Kidney (tissue), 14 donors: ENCODE results near the gene SHROOM1. TPM values are rescaled to one million over a fixed set of nuclear protein-coding genes. Genes with fewer than 3 reads are reported as not detected.

Source experiments
- DNase-seq, 5 donors: peaks; one replicate each; pipeline ENCODE4 v3.0.0-alpha.2; 2013 to 2020
- FAIRE-seq: peaks from 2 replicates; lab custom pipeline; 2012; peaks lifted over from hg19 to GRCh38; lab: Jason Lieb, UNC
- H3K27ac ChIP-seq, 2 donors: one replicate each; pipeline ENCODE4 v1.7.0; 2013; ENCODE audit warnings: low read depth in 2 of 2, low read length in 2 of 2, inconsistent platforms in 1 of 2
- H3K27me3 ChIP-seq: one replicate; pipeline ENCODE4 v1.7.1; 2013; ENCODE audit warnings: low read length, inconsistent platforms; ENCODE audit not compliant: control insufficient read depth, insufficient read depth
- H3K36me3 ChIP-seq, 3 donors: one replicate each; pipeline versions ENCODE4 v1.7.0 to v1.7.1; 2013; ENCODE audit warnings: low read length in 3 of 3, control low read depth in 1 of 3, inconsistent platforms in 1 of 3; ENCODE audit not compliant: insufficient read depth in 3 of 3, control insufficient read depth in 2 of 3
- H3K4me1 ChIP-seq, 3 donors: one replicate each; pipeline versions ENCODE4 v1.7.0 to v1.7.1; 2013; ENCODE audit warnings: low read length in 3 of 3, inconsistent platforms in 1 of 3, low read depth in 1 of 3; ENCODE audit not compliant: control insufficient read depth in 2 of 3, insufficient read depth in 2 of 3
- H3K4me3 ChIP-seq, 3 donors: one replicate each; pipeline versions ENCODE4 v1.7.0 to v1.8.1; 2013; ENCODE audit warnings: low read length in 3 of 3, control low read depth in 1 of 3, inconsistent platforms in 1 of 3
- H3K9ac ChIP-seq, 3 donors: one replicate each; pipeline versions ENCODE4 v1.7.0 to v1.7.1; 2013; ENCODE audit warnings: low read length in 3 of 3, control low read depth in 1 of 3, inconsistent platforms in 1 of 3
- H3K9me3 ChIP-seq, 3 donors: one replicate each; pipeline versions ENCODE4 v1.7.0 to v1.7.1; 2013; ENCODE audit warnings: low read length in 3 of 3, control low read depth in 1 of 3, inconsistent platforms in 1 of 3; ENCODE audit not compliant: control insufficient read depth in 2 of 3, insufficient read depth in 1 of 3
- CTCF ChIP-seq: IDR thresholded peaks from 3 replicates; pipeline ENCODE4 v1.5.1; 2012; ENCODE audit warnings: mild to moderate bottlenecking, moderate library complexity, borderline replicate concordance; ENCODE audit not compliant: insufficient read depth; ENCODE audit errors: extremely low read depth
- intact Hi-C: fragments of 100-400 bp; cut with DNase I; formaldehyde crosslinking; loops from one replicate; pipeline ENCODE4 v1.11.1; 2022
- polyA plus RNA-seq: library from polyadenylated mRNA; stranded (reverse); fragments of 350-450 nt; fragmentation: Illumina TruSeq; extraction: RNeasy Lipid Tissue Mini Kit (QIAGEN cat#74804); gene quantifications from one replicate; pipeline ENCODE4 v1.2.3, GENCODE V29; 2014; ENCODE audit warnings: low read depth, low replicate concordance; ENCODE audit not compliant: insufficient read depth
- total RNA-seq: library from RNA; stranded (reverse); fragmentation: NEBNext Ultra II Directional; extraction: Animal tissue kit (Norgen Biotek cat#: 25700); gene quantifications from one replicate; pipeline ENCODE4 v1.2.1, GENCODE V29; 2021
- donor health status: control.
- donor health status: control.
- donor health status: control.
- donor health status: control.
- donor health status: control.
- donor health status: DM: yes; HTN: yes; CAD: no.
- donor health status: Normal renal cell carcinoma (clear cell type).

The SHROOM1 gene
- total and polyA plus RNA-seq, 2 donors from 2014 or later, result 7.8 to 13.4 TPM

GRCh38 chr5:132778856-132779255 lies 51.6 kb downstream of the SHROOM1 start:
- peaks cover 5 to 18% (median 11%) of the 10 kb centered on the region in 3 donors for H3K4me1 ChIP-seq
- no peak overlapping the region for H3K9ac ChIP-seq
- no peak overlapping the region for H3K4me3 ChIP-seq
- H3K9me3 ChIP-seq, result no peaks in the 10 kb centered on the region
- DNase-seq (no peak), FAIRE-seq (no peak)
- intact Hi-C loops, result no loop called here
- no peaks in the 10 kb centered on the region for H3K36me3 ChIP-seq
- no peak for TF ChIP-seq CTCF
- no peak overlapping the region for H3K27ac ChIP-seq
- H3K27me3 ChIP-seq, result no peaks in the 10 kb centered on the region

- DNase-seq (no peak), FAIRE-seq (no peak)
- Histone ChIP-seq H3K4me1 (peaks cover 5 to 18% (median 11%) of the 10 kb centered on the region in 3 donors), H3K9ac (peak overlapping the region; percentile 68 to 89 (median 77)), H3K36me3 (no peaks in the 10 kb centered on the region), H3K9me3 (no peaks in the 10 kb centered on the region), H3K27me3 (no peaks in the 10 kb centered on the region), H3K4me3 (peak overlapping the region in 2 of 3 donors; percentile 68 to 71), H3K27ac (peak overlapping the region in 1 of 2 donors; percentile 17)
- no peak for TF ChIP-seq CTCF
- intact Hi-C loops, result no loop called here
Measured at GRCh38 chr5:132778129-132778528, 52.3 kb downstream of the SHROOM1 start.

GRCh38 chr5:132777209-132778069 lies 53.0 kb downstream of the SHROOM1 start, which contains the start of gene SEPTIN8:
TSS of gene SEPTIN8 (minus strand) at chr5:132777239. CDS start at chr5:132777137, 102 bp downstream.
- Histone ChIP-seq H3K9ac (peak within 1 kb of the TSS; percentile 68 to 89 (median 84)), H3K27me3 (no peaks in the 10 kb centered on the region), H3K9me3 (no peaks in the 10 kb centered on the region), H3K27ac (peak within 1 kb of the TSS; percentile 83 to 84), H3K36me3 (no peaks in the 10 kb centered on the region), H3K4me3 (peak within 1 kb of the TSS; percentile 68 to 76 (median 71)), H3K4me1 (peaks cover 5 to 18% (median 11%) of the 10 kb centered on the region in 3 donors)
- intact Hi-C loops, result no loop called here
- no peak for FAIRE-seq
- peak; percentile 53 to 88 (median 77) for DNase-seq
- TF ChIP-seq CTCF, result no peak
